HG03558 (cell line): Measurements from ENCODE around the gene STARD5.

Experiments used
- ATAC-seq: cut with Tn5 transposase; IDR thresholded peaks from one replicate; pipeline ENCODE4 v1.9.1; 2021; ENCODE audit warnings: moderate number of reproducible peaks; ENCODE audit not compliant: unreplicated experiment; ENCODE audit errors: extremely low read depth

The STARD5 gene

GRCh38 chr15:81279621-81280485 is 44.1 kb downstream of the STARD5 start:
- ATAC-seq = no peak

- no peak for ATAC-seq
Measured at GRCh38 chr15:81278306-81279029, 45.5 kb downstream of the STARD5 start.

DNA sequence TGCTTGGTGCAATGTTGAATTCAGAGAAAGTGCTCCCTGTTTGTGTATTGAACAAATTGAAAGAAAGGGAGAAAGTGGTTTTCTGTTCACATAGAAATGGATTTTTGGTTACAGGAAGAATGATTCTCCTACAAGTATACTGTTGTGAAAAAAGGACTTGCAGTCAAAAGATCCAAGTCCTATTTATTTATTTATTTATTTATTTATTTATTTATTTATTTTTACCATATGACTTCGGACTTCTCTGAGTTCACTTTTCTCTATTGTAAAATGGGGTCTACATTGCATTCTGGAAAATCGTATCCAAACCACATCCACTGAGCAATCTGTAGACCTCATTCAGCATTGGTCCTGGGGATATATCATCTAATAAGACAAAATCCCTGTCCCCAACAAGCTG is 46.1 kb downstream of the STARD5 start:
- ATAC-seq = no peak

GRCh38 chr15:81276967-81277366 is 47.0 kb downstream of the STARD5 start:
- no peak for ATAC-seq

GRCh38 chr15:81275711-81276392 is 48.1 kb downstream of the STARD5 start:
- no peak for ATAC-seq

GRCh38 chr15:81274931-81275707 is 48.8 kb downstream of the STARD5 start:
- peak; percentile 66 for ATAC-seq

- ATAC-seq = no peak
Measured at GRCh38 chr15:81274255-81274654, 49.7 kb downstream of the STARD5 start.

- ATAC-seq = no peak
Measured at GRCh38 chr15:81273855-81274254, 50.1 kb downstream of the STARD5 start.

- no peak for ATAC-seq
Measured at GRCh38 chr15:81273200-81273599, 50.7 kb downstream of the STARD5 start.

- no peak for ATAC-seq
Measured at GRCh38 chr15:81271761-81272644, 51.9 kb downstream of the STARD5 start.

DNA sequence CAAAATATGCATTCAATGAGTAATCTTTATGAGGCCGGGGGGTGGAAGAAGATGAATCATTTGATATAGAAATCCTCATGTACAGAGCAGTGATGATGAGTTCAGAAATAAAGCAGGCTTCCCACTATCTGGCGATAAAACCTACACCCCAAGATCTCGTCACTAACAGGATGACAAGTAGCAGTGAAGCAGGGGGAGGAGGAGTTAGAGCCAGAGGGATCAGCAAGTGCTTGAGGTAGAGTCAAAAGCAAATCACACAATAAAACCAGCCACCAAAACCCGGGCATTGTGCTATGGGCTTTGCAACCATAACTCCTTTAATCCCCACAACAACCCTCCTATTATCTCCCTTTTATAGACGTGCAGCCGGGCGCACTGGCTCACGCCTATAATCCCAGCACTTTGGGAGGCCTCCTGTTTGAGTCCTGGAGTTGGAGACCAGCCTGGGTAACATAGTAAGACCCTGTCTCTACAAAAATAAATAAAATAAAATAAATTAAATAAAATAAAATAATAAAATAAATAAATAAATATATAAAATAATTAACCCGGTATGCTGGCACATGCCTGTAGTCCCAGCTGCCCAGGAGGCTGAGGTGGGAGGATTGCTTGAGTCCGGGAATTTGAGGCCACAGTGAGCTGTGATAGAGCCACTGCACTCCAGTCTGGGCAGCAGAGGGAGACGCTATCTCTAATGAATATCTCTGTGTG is 53.0 kb downstream of the STARD5 start:
- no peak for ATAC-seq

- ATAC-seq = no peak
Measured at GRCh38 chr15:81270188-81270587, 53.8 kb downstream of the STARD5 start.

- ATAC-seq = no peak
Measured at GRCh38 chr15:81268881-81269601, 54.9 kb downstream of the STARD5 start.

DNA sequence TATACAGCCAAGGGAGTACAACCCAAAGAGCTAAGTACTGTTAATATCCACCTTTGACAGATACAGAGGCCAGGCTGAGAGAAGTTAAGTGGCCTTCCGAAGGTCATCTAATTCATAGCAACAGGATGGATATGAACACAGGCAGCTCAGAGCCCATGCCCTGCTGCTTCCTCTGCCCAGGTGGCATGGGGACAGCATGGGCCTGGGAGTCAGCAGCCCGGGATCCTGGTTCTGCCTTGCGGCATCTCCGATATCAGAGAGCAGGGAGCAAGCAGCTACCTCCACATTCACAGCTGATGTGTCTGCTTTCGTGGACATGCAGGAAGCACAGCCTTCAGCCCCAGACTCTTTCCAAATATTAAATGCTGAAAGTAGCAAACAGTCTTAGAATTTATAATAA is 55.6 kb downstream of the STARD5 start:
- ATAC-seq = no peak

- no peak for ATAC-seq
Measured at GRCh38 chr15:81265944-81266775, 57.8 kb downstream of the STARD5 start.

DNA sequence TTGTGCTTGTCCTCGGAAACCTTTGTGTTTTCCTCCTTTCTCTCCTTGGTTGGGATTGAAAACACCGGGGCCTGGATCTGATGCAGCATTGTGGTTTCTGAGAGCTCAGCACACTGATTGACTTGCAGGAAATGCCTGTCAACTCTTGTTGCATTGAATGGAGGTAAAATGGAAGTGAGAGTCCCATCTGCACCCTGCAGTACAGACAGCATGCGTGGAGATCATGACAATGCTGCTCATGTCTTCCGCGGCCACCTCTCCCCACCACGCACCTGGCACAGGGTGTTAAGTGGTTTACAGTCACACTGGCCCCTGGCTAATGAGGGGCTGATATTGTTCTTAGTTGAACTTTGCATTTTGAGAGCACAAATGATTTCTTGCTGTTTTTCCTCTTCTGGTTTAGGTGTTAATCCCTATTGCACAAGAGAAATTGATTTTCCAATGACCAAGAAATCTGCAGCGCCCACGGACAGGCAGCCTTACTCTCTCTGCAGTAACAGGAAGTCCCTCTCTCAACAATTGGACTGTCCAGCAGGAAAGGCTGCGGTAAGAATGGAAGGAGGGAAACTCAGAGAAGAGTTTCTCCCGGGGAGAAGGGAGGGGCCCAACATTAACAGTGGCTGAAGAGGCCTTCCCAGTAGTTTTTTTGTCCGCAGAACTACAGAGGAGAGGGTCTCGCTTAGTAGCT is 58.5 kb downstream of the STARD5 start:
- ATAC-seq = no peak
